ENCODE results near the gene AMIGO2. TPM values are rescaled to one million over a fixed set of nuclear protein-coding genes. Genes with fewer than 3 reads are reported as not detected.
"Not testable (repeated sequence)": the region's sequence is repeated elsewhere in the genome, so short reads cannot be mapped to it uniquely, and the experiment has no call there.

Gene AMIGO2
- total RNA-seq, 4 donors from 2014 or later, result 1.5 to 3.4 (median 3.1) TPM

- intact Hi-C loops (cut with DNase I; ENCODE audit: low total_unique reads), result no loop called here
- WGBS, 2 donors, result 73 to 81% methylated on average over 4 of the region's 4 CpGs
- H3K4me3 ChIP-seq (ENCODE audit: low read depth, poor library complexity, severe bottlenecking), result no peak overlapping the region
These were observed 25.1 kb downstream of the AMIGO2 start for GRCh38 chr12:47054659-47055058.

DNA sequence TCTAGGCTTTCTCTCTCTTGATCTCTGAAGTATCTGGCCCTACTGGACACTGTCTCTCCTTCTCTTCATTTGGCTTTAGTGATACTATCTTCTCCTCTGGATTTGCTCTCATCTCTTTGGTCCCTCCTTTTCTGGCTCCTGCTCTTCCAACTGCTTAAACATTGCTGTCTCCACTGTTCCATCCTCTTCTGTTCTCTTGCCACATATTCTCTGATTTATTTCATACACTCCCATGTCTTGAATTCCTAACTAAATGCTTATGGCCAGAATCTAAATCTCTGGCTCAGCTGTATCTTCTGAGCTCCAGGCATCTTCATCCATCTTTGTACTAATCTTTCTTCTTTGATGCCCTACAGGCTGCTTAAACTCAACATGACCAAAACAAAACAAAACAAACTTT, 25.8 kb downstream of the AMIGO2 start:
- TF ChIP-seq CTCF (IDR thresholded peaks at IDR 0.05), result no peak
- no peak for TF ChIP-seq POLR2A (IDR thresholded peaks at IDR 0.05)
- intact Hi-C loops (cut with DNase I; ENCODE audit: low total_unique reads), result no loop called here
- no peak for DNase-seq (ENCODE audit: low spot score in 2 of 2)
- no peak overlapping the region for H3K4me3 ChIP-seq (ENCODE audit: low read depth, poor library complexity, severe bottlenecking)

More at GRCh38 chr12:47054659-47055058, 25.1 kb downstream of the AMIGO2 start:
- no peak for DNase-seq (ENCODE audit: low spot score in 2 of 2)
- TF ChIP-seq CTCF (IDR thresholded peaks at IDR 0.05) (no peak), POLR2A (IDR thresholded peaks at IDR 0.05) (no peak)

DNA sequence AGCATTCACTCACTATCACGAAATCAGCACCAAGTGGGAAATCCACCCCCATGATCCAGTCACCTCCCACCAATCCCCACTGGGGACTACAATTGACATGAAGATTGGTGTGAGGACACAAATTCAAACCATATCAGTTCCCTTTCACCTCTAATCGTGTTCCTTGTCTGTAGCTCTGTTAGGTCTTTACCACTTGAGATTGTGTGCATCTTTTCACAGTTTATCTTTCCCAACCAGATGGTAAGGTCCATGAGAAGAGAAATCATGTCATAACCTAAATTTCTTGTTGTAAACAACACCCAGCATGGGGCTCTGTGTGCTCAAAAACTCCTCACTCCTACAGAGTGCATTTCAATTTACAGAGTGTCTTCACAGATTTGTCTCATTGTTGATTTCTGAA, 27.5 kb downstream of the AMIGO2 start:
- no peak for DNase-seq (ENCODE audit: low spot score in 2 of 2)
- TF ChIP-seq POLR2A (IDR thresholded peaks at IDR 0.05) (no peak), CTCF (IDR thresholded peaks at IDR 0.05) (no peak)
- intact Hi-C loops (cut with DNase I; ENCODE audit: low total_unique reads), result no loop called here
- H3K4me3 ChIP-seq (ENCODE audit: low read depth, poor library complexity, severe bottlenecking), result no peak overlapping the region
- WGBS, 2 donors, result 79 to 87% methylated on average over 2 of the region's 2 CpGs

- H3K4me3 ChIP-seq (ENCODE audit: low read depth, poor library complexity, severe bottlenecking); intact Hi-C loops (cut with DNase I; ENCODE audit: low total_unique reads): not testable (repeated sequence)
- 82 to 84% methylated on average over 3 of the region's 3 CpGs for WGBS, 2 donors
These were observed 28.5 kb downstream of the AMIGO2 start for GRCh38 chr12:47051291-47051690.

GRCh38 chr12:47048541-47048940, 31.2 kb downstream of the AMIGO2 start:
- no peak for DNase-seq (ENCODE audit: low spot score in 2 of 2)
- TF ChIP-seq CTCF (IDR thresholded peaks at IDR 0.05), result no peak
- TF ChIP-seq POLR2A (IDR thresholded peaks at IDR 0.05), result no peak
- intact Hi-C loops (cut with DNase I; ENCODE audit: low total_unique reads), result no loop called here
- H3K4me3 ChIP-seq (ENCODE audit: low read depth, poor library complexity, severe bottlenecking), result no peak overlapping the region

More at GRCh38 chr12:47051291-47051690, 28.5 kb downstream of the AMIGO2 start:
- not testable (repeated sequence) for DNase-seq (ENCODE audit: low spot score in 2 of 2)

DNA sequence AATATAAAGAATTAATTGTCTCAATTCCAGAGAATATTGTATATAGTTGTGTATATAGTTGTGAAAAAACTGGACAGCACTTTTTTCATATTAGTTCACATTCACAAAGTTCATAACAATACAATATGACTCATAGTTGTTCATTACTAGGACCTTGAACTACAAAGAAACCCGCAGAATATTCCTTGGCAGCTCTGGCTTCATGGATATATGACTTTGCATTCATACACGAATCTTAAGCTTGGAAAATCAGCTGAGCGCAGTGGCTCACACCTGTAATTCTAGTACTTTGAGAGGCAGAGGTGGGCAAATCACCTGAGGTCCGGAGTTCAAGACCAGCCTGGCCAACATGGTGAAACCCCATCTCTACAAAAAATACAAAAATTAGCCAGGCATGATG, 38.4 kb downstream of the AMIGO2 start:
- intact Hi-C loops (cut with DNase I; ENCODE audit: low total_unique reads), result no loop called here
- no peak for DNase-seq (ENCODE audit: low spot score in 2 of 2)
- no peak overlapping the region for H3K4me3 ChIP-seq (ENCODE audit: low read depth, poor library complexity, severe bottlenecking)
- 84 to 94% methylated on average over 4 of the region's 4 CpGs for WGBS, 2 donors
- TF ChIP-seq CTCF (IDR thresholded peaks at IDR 0.05), result no peak
- TF ChIP-seq POLR2A (IDR thresholded peaks at IDR 0.05), result no peak

All from lower leg skin (tissue), 4 donors.